ENCODE results near the gene CERS6.

- TF ChIP-seq EZH2 (IDR thresholded peaks at IDR 0.05) = no peak
- no peak for TF ChIP-seq POLR2AphosphoS5 (IDR thresholded peaks at IDR 0.05; ENCODE audit: borderline replicate concordance, low read depth, low read length)
Observed at GRCh38 chr2:168566974-168567665, 111.0 kb downstream of the CERS6 start.

All from SK-N-MC (cell line).